Uterus (tissue), 4 donors: ENCODE results near the gene PET117. TPM values are rescaled to one million over a fixed set of nuclear protein-coding genes. Genes with fewer than 3 reads are reported as not detected.

Experiments used
- DNase-seq, 2 donors: peaks; one replicate each; pipeline ENCODE4 v3.0.0-alpha.2; 2019 to 2020
- H3K27ac ChIP-seq, 2 donors: fragments of 200-600 bp; sonication (generic); 1 replicate in 1 of 2; 2 replicates in 1 of 2; pipeline ENCODE4 v1.5.1; 2016 to 2018
- H3K27me3 ChIP-seq, 2 donors: fragments of 200-600 bp; sonication (generic); one replicate each; pipeline ENCODE4 v1.5.1; 2018 to 2019; ENCODE audit warnings: control low read depth in 1 of 2
- H3K36me3 ChIP-seq, 2 donors: fragments of 200-600 bp; sonication (generic); one replicate each; pipeline ENCODE4 v1.5.1; 2019; ENCODE audit warnings: control low read depth in 1 of 2
- H3K4me1 ChIP-seq, 2 donors: fragments of 200-600 bp; sonication (generic); one replicate each; pipeline ENCODE4 v1.5.1; 2018 to 2019; ENCODE audit warnings: control low read depth in 1 of 2
- H3K4me3 ChIP-seq, 2 donors: fragments of 200-600 bp; sonication (generic); 1 replicate in 1 of 2; 2 replicates in 1 of 2; pipeline ENCODE4 v1.5.1; 2018 to 2019; ENCODE audit warnings: mild to moderate bottlenecking in 1 of 2
- H3K9me3 ChIP-seq, 2 donors: fragments of 200-600 bp; sonication (generic); one replicate each; pipeline ENCODE4 v1.5.1; 2019; ENCODE audit warnings: control low read depth in 1 of 2
- POLR2A ChIP-seq, 2 donors: fragments of 450-650 bp; IDR thresholded peaks; one replicate each; pipeline ENCODE4 v1.6.1; 2016; ENCODE audit warnings: antibody characterized with exemption in 2 of 2, mild to moderate bottlenecking in 1 of 2, moderate library complexity in 1 of 2
- intact Hi-C: fragments of 100-400 bp; cut with DNase I; formaldehyde crosslinking; loops from one replicate; pipeline ENCODE4 v1.15.1; 2023; ENCODE audit warnings: low total_unique reads
- total RNA-seq, 4 donors: library from RNA; depleted of rRNA in 3 of 4; stranded (reverse); fragments of >200 nt in 3 of 4; gene quantifications; one replicate each; pipeline versions ENCODE4 v1.1.0 to v1.2.4, GENCODE V29; 2014 to 2023
- TF ChIP-seq, protein P1 (sequence below), 4 experiments: fragments of 200-600 bp in 2 of 4; fragments of 450-650 bp in 2 of 4; sonication (generic) in 2 of 4; IDR thresholded peaks; one replicate each; pipeline ENCODE4 v1.5.1; 2016 to 2019; ENCODE audit warnings: antibody characterized with exemption in 4 of 4, mild to moderate bottlenecking in 2 of 4, moderate library complexity in 1 of 4
- donor health status: DM: yes; HTN: yes; CAD: no.

Gene PET117
- total RNA-seq, 4 donors from 2014 or later = 5.1 to 21.8 (median 13.0) TPM

DNA sequence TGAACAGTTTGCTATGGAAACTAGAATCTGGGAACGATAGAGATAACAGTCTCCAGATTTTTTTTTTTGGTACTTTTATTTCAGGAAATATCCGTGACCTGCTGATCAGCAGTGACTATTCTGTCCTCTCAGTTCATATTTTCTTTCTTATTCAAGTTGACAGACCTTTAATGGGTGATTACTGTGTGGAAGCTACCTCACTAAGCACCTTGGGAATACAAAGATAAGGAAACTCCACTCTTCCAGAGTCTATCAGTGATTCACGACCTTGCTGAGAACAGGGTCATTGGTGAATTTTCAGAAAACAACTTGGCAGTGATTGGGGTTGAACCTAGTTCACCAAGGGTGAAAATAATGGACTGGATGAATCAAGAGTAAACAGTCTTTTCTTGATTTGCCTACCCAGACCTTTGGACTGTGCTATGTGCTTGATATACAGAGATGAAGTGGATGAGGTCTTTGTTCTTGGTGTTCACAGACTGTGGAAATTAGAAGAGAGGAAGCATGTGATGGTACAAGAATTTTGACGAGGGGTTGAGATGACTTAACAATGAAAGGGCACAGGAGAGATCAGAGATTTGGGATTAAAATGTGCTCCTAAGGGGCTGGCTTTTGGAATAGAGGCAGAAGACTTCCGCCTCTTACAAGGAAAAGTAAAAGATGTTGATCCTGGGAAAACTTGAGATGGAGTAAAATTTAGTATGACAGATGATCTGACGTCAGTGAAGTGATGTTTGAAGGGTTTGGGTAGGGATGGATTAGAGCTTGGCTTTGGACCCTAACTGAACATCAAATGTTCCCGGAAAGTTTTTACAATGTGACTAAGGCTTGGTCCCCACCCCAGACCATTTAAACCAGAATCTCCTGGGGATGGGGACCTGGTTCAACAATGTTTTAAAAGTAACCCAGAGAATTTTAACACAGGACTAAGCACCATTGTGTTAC, 1.2 kb downstream of the PET117 start:
- DNase-seq = no peak
- TF ChIP-seq POLR2A (IDR thresholded peaks at IDR 0.05) = no peak
- TF ChIP-seq, protein P1, sequence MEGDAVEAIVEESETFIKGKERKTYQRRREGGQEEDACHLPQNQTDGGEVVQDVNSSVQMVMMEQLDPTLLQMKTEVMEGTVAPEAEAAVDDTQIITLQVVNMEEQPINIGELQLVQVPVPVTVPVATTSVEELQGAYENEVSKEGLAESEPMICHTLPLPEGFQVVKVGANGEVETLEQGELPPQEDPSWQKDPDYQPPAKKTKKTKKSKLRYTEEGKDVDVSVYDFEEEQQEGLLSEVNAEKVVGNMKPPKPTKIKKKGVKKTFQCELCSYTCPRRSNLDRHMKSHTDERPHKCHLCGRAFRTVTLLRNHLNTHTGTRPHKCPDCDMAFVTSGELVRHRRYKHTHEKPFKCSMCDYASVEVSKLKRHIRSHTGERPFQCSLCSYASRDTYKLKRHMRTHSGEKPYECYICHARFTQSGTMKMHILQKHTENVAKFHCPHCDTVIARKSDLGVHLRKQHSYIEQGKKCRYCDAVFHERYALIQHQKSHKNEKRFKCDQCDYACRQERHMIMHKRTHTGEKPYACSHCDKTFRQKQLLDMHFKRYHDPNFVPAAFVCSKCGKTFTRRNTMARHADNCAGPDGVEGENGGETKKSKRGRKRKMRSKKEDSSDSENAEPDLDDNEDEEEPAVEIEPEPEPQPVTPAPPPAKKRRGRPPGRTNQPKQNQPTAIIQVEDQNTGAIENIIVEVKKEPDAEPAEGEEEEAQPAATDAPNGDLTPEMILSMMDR (IDR thresholded peaks at IDR 0.05) = no peak
- H3K36me3 ChIP-seq = no peaks in the 10 kb centered on the region
- no peaks in the 10 kb centered on the region for H3K27me3 ChIP-seq
- peak overlapping the region in 1 of 2 donors; percentile 91 for H3K27ac ChIP-seq
- intact Hi-C loops = loop anchor here (10.0 kb wide), 1 partner anchor 146 kb away; the partner anchor contains the start of gene ZNF133
- no peaks in the 10 kb centered on the region for H3K9me3 ChIP-seq
- no peaks in the 10 kb centered on the region for H3K4me1 ChIP-seq
- peak overlapping the region; percentile 93 to 95 for H3K4me3 ChIP-seq

DNA sequence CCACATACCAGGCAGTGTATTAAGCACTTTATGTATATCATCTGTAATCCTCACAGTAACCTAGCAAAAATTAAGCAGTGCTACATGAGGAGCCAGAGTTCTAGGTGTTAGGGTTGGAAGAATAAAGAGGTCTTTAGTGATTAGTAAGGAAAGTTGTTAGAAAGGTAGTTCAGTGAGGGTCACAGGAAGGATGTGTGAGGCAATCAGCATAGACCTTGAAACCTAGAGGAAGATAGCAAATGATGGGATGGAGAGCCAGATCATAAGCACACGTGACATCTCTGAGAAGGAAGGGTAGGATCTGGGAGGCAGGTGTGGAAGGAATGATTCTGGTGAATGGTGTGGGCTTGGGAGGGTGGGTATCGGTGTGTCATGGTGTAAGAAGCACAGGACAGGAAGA, 2.2 kb downstream of the PET117 start:
- Histone ChIP-seq H3K4me3 (no peak overlapping the region), H3K27ac (no peak overlapping the region), H3K27me3 (no peaks in the 10 kb centered on the region), H3K9me3 (no peaks in the 10 kb centered on the region), H3K4me1 (no peaks in the 10 kb centered on the region), H3K36me3 (no peaks in the 10 kb centered on the region)
- intact Hi-C loops = loop anchor here (10.0 kb wide), 1 partner anchor 145 kb away; the partner anchor contains the start of gene ZNF133
- TF ChIP-seq, protein P1 (IDR thresholded peaks at IDR 0.05) = no peak
- TF ChIP-seq POLR2A (IDR thresholded peaks at IDR 0.05) = no peak
- DNase-seq = no peak

DNA sequence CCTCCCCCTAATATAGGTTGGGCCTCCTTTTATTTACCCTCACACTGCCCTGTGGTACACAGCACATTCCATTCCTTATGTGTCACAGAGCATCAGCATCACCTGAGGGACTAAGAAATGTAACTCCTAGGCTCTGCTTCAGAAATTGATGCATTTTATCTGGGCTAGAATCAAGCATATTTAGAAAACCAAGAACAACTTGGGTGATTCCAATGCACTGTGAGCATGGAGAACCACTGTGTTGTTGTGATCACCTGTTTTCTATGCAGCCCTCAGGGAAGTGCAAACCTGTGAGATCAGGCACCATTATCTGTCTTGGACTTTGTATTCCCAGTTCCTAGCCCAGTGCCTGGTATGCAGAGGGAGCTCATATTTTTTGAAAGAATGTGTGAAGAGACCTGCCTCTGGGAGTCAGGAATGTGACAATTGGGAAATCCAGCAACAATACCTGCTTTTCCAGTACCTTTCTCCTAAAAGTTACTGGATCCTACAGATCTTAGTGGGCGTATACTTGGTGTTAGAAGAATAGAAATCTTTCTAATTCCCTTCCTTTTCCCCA, 7.0 kb downstream of the PET117 start:
- TF ChIP-seq, protein P1 (IDR thresholded peaks at IDR 0.05) = no peak
- no peak for TF ChIP-seq POLR2A (IDR thresholded peaks at IDR 0.05)
- H3K9me3 ChIP-seq = no peaks in the 10 kb centered on the region
- H3K4me3 ChIP-seq = no peak overlapping the region
- no peak for DNase-seq
- H3K27ac ChIP-seq = no peak overlapping the region
- H3K36me3 ChIP-seq = no peaks in the 10 kb centered on the region
- H3K4me1 ChIP-seq = no peaks in the 10 kb centered on the region
- H3K27me3 ChIP-seq = no peaks in the 10 kb centered on the region
- intact Hi-C loops = no loop called here

DNA sequence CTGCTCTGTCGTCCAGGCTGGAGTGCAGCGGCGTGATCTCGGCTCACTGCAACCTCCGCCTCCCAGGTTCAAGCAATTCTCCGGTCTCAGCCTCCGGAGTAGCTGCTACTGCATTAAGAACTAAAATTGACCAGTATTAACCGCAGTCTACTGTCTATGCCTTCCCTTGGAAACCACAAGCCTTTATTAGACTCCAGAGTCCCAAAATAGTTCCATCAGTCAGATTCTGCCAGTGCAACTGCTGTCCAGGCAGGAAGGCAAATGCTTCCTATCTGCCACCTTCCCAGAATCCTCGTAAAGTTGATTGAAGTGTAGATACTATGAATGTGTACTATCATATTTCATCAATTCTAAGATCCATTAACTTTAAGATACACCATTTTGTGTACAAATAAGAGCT, 16.7 kb downstream of the PET117 start:
- Histone ChIP-seq H3K36me3 (no peaks in the 10 kb centered on the region), H3K9me3 (no peaks in the 10 kb centered on the region), H3K4me1 (no peaks in the 10 kb centered on the region), H3K27ac (no peak overlapping the region), H3K4me3 (no peak overlapping the region), H3K27me3 (no peaks in the 10 kb centered on the region)
- intact Hi-C loops = no loop called here
- DNase-seq = no peak
- TF ChIP-seq, protein P1 (IDR thresholded peaks at IDR 0.05) = no peak
- TF ChIP-seq POLR2A (IDR thresholded peaks at IDR 0.05) = no peak

DNA sequence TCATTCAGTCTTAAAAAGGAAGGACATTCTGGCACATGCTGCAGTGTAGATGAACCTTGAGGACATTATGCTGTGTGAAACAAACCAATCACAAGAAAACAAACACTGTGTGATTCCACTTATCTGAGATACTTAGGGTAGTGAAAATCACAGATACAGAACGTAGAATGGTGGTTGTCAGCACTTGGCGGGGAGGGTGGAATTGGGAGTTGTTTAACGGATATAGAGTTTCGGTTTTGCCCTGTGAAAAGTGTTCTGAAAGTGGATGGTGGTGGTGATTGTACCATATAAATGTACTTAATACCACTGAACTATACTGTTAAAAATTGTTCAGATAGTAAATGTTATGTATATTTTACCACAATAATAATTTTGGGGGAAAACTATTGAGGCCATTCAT, 18.4 kb downstream of the PET117 start:
- H3K36me3 ChIP-seq = no peaks in the 10 kb centered on the region
- intact Hi-C loops = no loop called here

More for the DNA sequence above, 18.4 kb downstream of the PET117 start:
- Histone ChIP-seq H3K4me1 (no peaks in the 10 kb centered on the region), H3K27me3 (no peaks in the 10 kb centered on the region), H3K4me3 (no peak overlapping the region), H3K9me3 (no peaks in the 10 kb centered on the region), H3K27ac (no peak overlapping the region)
- no peak for DNase-seq
- TF ChIP-seq, protein P1 (IDR thresholded peaks at IDR 0.05) = no peak
